ENCODE results near the gene TAC4.

DNA sequence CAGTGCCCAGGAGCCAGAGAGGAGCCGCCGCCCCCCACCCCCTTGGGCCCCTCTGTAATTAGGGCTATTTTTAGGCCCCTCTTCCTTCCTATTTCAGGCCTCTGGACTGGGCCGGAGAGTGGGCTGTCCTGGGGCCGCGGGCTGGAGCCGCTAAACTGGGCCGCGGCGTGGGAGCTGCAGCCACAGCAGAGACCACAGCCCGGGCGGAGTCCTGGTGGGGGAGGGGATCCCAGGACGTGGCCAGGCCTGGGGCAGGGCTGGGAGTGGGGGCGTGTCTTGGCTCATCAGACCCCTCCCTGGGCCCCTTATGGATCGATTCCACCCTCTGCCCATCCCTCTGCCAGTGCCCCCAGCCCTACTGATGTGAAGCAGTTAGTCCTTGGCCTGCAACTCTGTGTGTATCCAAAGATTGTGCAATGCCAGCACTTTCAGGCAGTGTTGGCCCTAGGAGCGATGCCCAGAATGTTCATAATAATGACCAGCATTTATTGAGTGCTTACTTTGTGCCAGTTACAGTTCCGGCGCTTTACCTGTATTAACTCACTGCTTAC is 15.0 kb upstream of the TAC4 start:
- TF ChIP-seq, protein P1, sequence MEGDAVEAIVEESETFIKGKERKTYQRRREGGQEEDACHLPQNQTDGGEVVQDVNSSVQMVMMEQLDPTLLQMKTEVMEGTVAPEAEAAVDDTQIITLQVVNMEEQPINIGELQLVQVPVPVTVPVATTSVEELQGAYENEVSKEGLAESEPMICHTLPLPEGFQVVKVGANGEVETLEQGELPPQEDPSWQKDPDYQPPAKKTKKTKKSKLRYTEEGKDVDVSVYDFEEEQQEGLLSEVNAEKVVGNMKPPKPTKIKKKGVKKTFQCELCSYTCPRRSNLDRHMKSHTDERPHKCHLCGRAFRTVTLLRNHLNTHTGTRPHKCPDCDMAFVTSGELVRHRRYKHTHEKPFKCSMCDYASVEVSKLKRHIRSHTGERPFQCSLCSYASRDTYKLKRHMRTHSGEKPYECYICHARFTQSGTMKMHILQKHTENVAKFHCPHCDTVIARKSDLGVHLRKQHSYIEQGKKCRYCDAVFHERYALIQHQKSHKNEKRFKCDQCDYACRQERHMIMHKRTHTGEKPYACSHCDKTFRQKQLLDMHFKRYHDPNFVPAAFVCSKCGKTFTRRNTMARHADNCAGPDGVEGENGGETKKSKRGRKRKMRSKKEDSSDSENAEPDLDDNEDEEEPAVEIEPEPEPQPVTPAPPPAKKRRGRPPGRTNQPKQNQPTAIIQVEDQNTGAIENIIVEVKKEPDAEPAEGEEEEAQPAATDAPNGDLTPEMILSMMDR (IDR thresholded peaks at IDR 0.05): no peak
- TF ChIP-seq EP300 (IDR thresholded peaks at IDR 0.05) (no peak), POLR2A (IDR thresholded peaks at IDR 0.05) (no peak)

Data from tibial nerve (tissue), 4 donors.